NB4 (cell line): ENCODE measurements around the gene CHIC2.

Experiments
- DNase-seq: peaks from one replicate; pipeline ENCODE4 v3.0.0; 2010; ENCODE audit warnings: low read depth
- H3K4me3 ChIP-seq: one replicate; pipeline ENCODE4 v1.5.1; 2011; ENCODE audit warnings: mild to moderate bottlenecking, low read depth, low read length, moderate library complexity
- CTCF ChIP-seq: IDR thresholded peaks from one replicate; pipeline ENCODE4 v1.5.1; 2012; ENCODE audit warnings: low read depth, low read length
- MYC ChIP-seq: IDR thresholded peaks from 2 replicates; pipeline ENCODE4 v1.6.1; 2011; ENCODE audit warnings: low read depth, low read length
- POLR2A ChIP-seq: IDR thresholded peaks from 2 replicates; pipeline ENCODE4 v1.6.1; 2011; ENCODE audit warnings: mild to moderate bottlenecking; ENCODE audit not compliant: insufficient read length; ENCODE audit errors: extremely low read depth
- TF ChIP-seq, protein P1 (sequence below): IDR thresholded peaks from 2 replicates; pipeline ENCODE4 v1.6.1; 2011; ENCODE audit warnings: low read depth, low read length

CHIC2 gene

DNA sequence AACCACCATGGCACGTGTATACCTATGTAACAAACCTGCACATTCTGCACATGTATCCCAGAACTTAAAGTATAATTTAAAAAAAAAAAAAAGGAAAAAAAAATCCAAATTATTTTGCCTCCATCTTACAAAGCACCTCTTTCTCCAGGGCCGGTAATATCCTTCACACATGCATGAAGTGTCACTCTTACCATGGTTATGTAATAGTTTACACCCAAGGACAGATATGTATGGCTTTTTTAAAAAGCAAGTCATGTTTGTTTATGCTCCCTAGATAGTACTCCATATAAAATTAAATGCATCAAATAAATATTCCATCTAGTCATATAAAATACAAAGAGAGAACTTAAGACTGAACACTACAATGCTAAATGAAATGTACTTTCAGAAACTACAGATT, 22.5 kb downstream of the CHIC2 start:
- TF ChIP-seq MYC (no peak), CTCF (no peak), POLR2A (no peak)
- TF ChIP-seq, protein P1, sequence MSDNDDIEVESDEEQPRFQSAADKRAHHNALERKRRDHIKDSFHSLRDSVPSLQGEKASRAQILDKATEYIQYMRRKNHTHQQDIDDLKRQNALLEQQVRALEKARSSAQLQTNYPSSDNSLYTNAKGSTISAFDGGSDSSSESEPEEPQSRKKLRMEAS: no peak
- no peak for DNase-seq
- H3K4me3 ChIP-seq: no peak overlapping the region

DNA sequence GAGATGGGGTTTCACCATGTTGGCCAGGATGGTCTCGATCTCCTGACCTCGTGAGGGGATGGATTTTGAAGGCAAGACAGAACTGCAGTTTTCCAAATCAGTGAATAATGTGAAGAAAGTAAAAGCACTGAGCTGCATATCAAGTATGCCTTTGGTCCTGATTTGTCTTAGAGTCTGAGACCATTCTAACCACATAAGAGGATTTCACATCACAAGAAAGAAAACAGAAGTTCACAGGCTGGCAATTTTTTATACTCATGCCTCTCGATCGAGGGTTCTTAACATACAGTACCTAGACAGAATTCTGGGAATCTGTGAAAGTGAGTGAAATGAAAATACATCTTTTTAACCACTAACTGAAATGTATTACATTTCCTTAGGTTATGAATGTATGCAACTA, 23.3 kb downstream of the CHIC2 start:
- H3K4me3 ChIP-seq: no peak overlapping the region
- TF ChIP-seq, protein P1: no peak
- no peak for TF ChIP-seq CTCF
- TF ChIP-seq MYC: no peak
- TF ChIP-seq POLR2A: no peak
- no peak for DNase-seq

GRCh38 chr4:54038056-54038455, 26.3 kb downstream of the CHIC2 start:
- no peak for DNase-seq
- TF ChIP-seq, protein P1: no peak
- TF ChIP-seq POLR2A (no peak), MYC (no peak), CTCF (no peak)
- no peak overlapping the region for H3K4me3 ChIP-seq

DNA sequence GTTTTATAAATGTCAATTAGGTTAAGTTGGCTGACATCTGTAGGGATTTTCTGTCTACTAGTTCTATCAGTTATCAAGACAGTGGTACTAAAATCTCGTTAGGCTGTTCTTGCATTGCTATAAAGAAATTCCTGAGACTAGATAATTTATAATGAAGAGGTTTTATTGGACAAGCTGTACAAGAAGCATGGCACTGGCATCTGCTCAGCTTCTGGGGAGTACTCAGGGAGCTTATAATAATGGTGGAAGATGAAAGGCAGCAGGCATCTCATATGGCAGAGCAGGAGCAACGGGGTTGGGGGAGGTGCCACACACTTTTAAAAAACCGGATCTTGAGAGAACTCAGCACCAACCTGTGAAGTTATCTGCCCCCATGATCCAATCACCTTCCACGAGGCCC, 28.2 kb downstream of the CHIC2 start:
- no peak for DNase-seq
- no peak overlapping the region for H3K4me3 ChIP-seq
- TF ChIP-seq, protein P1: no peak
- TF ChIP-seq MYC: no peak

GRCh38 chr4:54032558-54033135, 31.8 kb downstream of the CHIC2 start:
- peak; percentile 28 for DNase-seq
- TF ChIP-seq CTCF (no peak), MYC (no peak), POLR2A (no peak)
- TF ChIP-seq, protein P1: no peak
- peak overlapping the region; percentile 46 for H3K4me3 ChIP-seq

GRCh38 chr4:54027311-54027710, 37.1 kb downstream of the CHIC2 start:
- DNase-seq: no peak
- TF ChIP-seq CTCF (no peak), POLR2A (no peak), MYC (no peak)
- TF ChIP-seq, protein P1: no peak
- no peak overlapping the region for H3K4me3 ChIP-seq
